Ovary (tissue), 9 donors: ENCODE measurements around the gene PON3. TPM values are rescaled to one million over a fixed set of nuclear protein-coding genes. Genes with fewer than 3 reads are reported as not detected.

ENCODE experiments used
- DNase-seq, 5 donors: peaks; one replicate each; pipeline ENCODE4 v3.0.0-alpha.2; 2019 to 2020
- H3K27ac ChIP-seq, 2 donors: fragments of 200-600 bp; one replicate each; pipeline versions ENCODE4 v1.5.1 to v1.8.0; 2019 to 2022
- H3K27me3 ChIP-seq: fragments of 200-600 bp; one replicate; pipeline ENCODE4 v1.8.0; 2022
- H3K36me3 ChIP-seq: fragments of 200-600 bp; sonication (generic); one replicate; pipeline ENCODE4 v1.5.1; 2019
- H3K4me1 ChIP-seq: one replicate; pipeline ENCODE4 v1.8.1; 2013; ENCODE audit warnings: mild to moderate bottlenecking, moderate library complexity; ENCODE audit not compliant: insufficient read depth
- H3K4me3 ChIP-seq: fragments of 200-600 bp; sonication (generic); one replicate; pipeline ENCODE4 v1.5.1; 2017
- H3K9me3 ChIP-seq, 2 donors: fragments of 200-600 bp in 1 of 2; sonication (generic) in 1 of 2; one replicate each; pipeline versions ENCODE4 v1.5.1 to v1.8.1; 2013 to 2019; ENCODE audit warnings: mild to moderate bottlenecking in 1 of 2, moderate library complexity in 1 of 2
- CTCF ChIP-seq, 3 donors: fragments of 450-650 bp in 2 of 3; fragments of 200-600 bp in 1 of 3; IDR thresholded peaks; one replicate each; pipeline versions ENCODE4 v1.5.1 to v1.8.0; 2016 to 2022; ENCODE audit warnings: antibody characterized with exemption in 3 of 3, mild to moderate bottlenecking in 1 of 3
- EP300 ChIP-seq: sonication (generic); formaldehyde crosslinking; IDR thresholded peaks from one replicate; pipeline ENCODE4 v1.6.1; 2017; ENCODE audit warnings: antibody characterized with exemption
- POLR2A ChIP-seq: fragments of 450-650 bp; IDR thresholded peaks from one replicate; pipeline ENCODE4 v1.6.1; 2017; ENCODE audit warnings: antibody characterized with exemption, mild to moderate bottlenecking, moderate library complexity
- WGBS, 3 donors: extraction: QIAGEN DNeasy Blood & Tissue Kit in 1 of 3; methylation state at CpG; one replicate each; pipeline versions ENCODE4 v1.1.5 to v1.1.7; 2013 to 2017; 5-methylcytosine and 5-hydroxymethylcytosine counted together
- intact Hi-C, 4 donors: fragments of 100-400 bp; cut with DNase I; formaldehyde crosslinking; loops; one replicate each; pipeline versions ENCODE4 v1.11.0 to v1.15.1; 2022 to 2023
- polyA plus RNA-seq, 2 donors: library from polyadenylated mRNA; stranded (reverse); fragments of 200-250 nt in 1 of 2; fragments of 350-450 nt in 1 of 2; fragmentation: Illumina TruSeq in 1 of 2; extraction: RNeasy Lipid Tissue Mini Kit (QIAGEN cat#74804) in 1 of 2; gene quantifications; one replicate each; pipeline ENCODE4 v1.2.3, GENCODE V29; 2013 to 2014
- total RNA-seq, 7 donors: library from RNA; depleted of rRNA in 2 of 7; stranded (reverse); fragments of >200 nt in 2 of 7; fragmentation: NEBNext Ultra II Directional in 3 of 7; extraction: Animal tissue kit (Norgen Biotek cat#: 25700) in 3 of 7; gene quantifications; one replicate each; pipeline versions ENCODE4 v1.1.0 to v1.2.4, GENCODE V29; 2016 to 2023
- donor health status: DM: no; HTN: no; CAD: no; lungs with moderate emphysema.
- donor health status: DM: no; HTN: no; CAD: no.
- donor health status: Bipolar disorder and iron deficiency.
- donor health status: DM: yes; HTN: yes; CAD: no.
- donor health status: DM: no; HTN: no; CAD: no.
- donor health status: DM: yes; HTN: yes; CAD: no.

The PON3 gene
- total and polyA plus RNA-seq, 9 donors = 6.2 to 26.0 (median 15.7) TPM

GRCh38 chr7:95334447-95334846 lies 61.7 kb downstream of the PON3 start:
- Histone ChIP-seq H3K27me3 (no peaks in the 10 kb centered on the region), H3K27ac (no peak overlapping the region), H3K36me3 (no peaks in the 10 kb centered on the region), H3K4me1 (no peaks in the 10 kb centered on the region), H3K4me3 (no peak overlapping the region), H3K9me3 (no peaks in the 10 kb centered on the region)
- no peak for DNase-seq
- TF ChIP-seq EP300 (no peak), POLR2A (no peak), CTCF (IDR thresholded peaks at IDR 0.05) (no peak)
- intact Hi-C loops = no loop called here

DNA sequence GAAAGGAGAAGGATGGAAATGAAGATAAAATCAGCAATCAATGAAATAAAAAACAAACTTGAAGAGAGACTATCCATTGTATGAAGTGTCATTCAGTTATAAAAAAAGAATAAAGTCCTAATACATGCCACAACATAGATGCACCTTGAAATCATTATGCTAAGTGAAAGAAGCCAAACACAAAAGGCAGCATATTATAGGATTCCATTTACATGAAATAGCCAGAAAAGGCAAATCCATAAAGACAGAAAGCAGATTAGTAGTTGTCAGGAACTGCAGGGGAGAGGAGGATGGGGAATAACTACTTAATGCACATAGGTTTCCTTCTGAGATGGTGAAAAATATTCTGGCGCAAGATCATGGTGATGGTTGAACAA lies 65.2 kb downstream of the PON3 start:
- H3K4me1 ChIP-seq = no peaks in the 10 kb centered on the region
- no peaks in the 10 kb centered on the region for H3K36me3 ChIP-seq
- 96 to 100% (median 96%) methylated on average over 1 of the region's 1 CpG for WGBS, 3 donors
- TF ChIP-seq POLR2A (no peak), EP300 (no peak), CTCF (IDR thresholded peaks at IDR 0.05) (no peak)
- no peak overlapping the region for H3K27ac ChIP-seq
- H3K27me3 ChIP-seq = no peaks in the 10 kb centered on the region
- no peaks in the 10 kb centered on the region for H3K9me3 ChIP-seq
- no peak for DNase-seq
- intact Hi-C loops = no loop called here
- H3K4me3 ChIP-seq = no peak overlapping the region

- no peak overlapping the region for H3K27ac ChIP-seq
- H3K4me1 ChIP-seq = no peaks in the 10 kb centered on the region
- peak overlapping the region; percentile 26 for H3K4me3 ChIP-seq
- 12 to 35% (median 15%) methylated on average over 4 of the region's 4 CpGs for WGBS, 3 donors
- DNase-seq = no peak
- TF ChIP-seq CTCF (IDR thresholded peaks at IDR 0.05) (no peak), POLR2A (no peak), EP300 (no peak)
- intact Hi-C loops = no loop called here
- no peaks in the 10 kb centered on the region for H3K9me3 ChIP-seq
- H3K36me3 ChIP-seq = no peaks in the 10 kb centered on the region
- no peaks in the 10 kb centered on the region for H3K27me3 ChIP-seq
These were observed 65.8 kb downstream of the PON3 start for GRCh38 chr7:95330204-95330960.

GRCh38 chr7:95327356-95327755 lies 68.8 kb downstream of the PON3 start:
- 75 to 80% (median 77%) methylated on average over 3 of the region's 3 CpGs for WGBS, 3 donors
- DNase-seq = no peak
- intact Hi-C loops = no loop called here
- no peaks in the 10 kb centered on the region for H3K36me3 ChIP-seq
- H3K27ac ChIP-seq = no peak overlapping the region
- H3K27me3 ChIP-seq = no peaks in the 10 kb centered on the region
- no peak overlapping the region for H3K4me3 ChIP-seq
- no peaks in the 10 kb centered on the region for H3K9me3 ChIP-seq
- H3K4me1 ChIP-seq = no peaks in the 10 kb centered on the region
- no peak for TF ChIP-seq CTCF (IDR thresholded peaks at IDR 0.05)
- TF ChIP-seq EP300 = no peak
- TF ChIP-seq POLR2A = no peak
